ENCODE measurements around the gene PPIE. TPM values are rescaled to one million over a fixed set of nuclear protein-coding genes. Genes with fewer than 3 reads are reported as not detected.
"Not testable (repeated sequence)": the region's sequence is repeated elsewhere in the genome, so short reads cannot be mapped to it uniquely, and the experiment has no call there.

Gene PPIE
- total RNA-seq, 4 donors from 2014 or later: 34.8 to 42.3 (median 37.0) TPM

- H3K27ac ChIP-seq: no peak overlapping the region
- DNase-seq (ENCODE audit: low spot score in 2 of 2): no peak
- H3K27me3 ChIP-seq: no peaks in the 10 kb centered on the region
- no peaks in the 10 kb centered on the region for H3K4me1 ChIP-seq
- WGBS, 2 donors: 58 to 67% methylated on average over 14 to 16 of the region's 16 CpGs
- H3K4me3 ChIP-seq: no peak overlapping the region
- peaks cover 0 to 68% (median 0%) of the 10 kb centered on the region in 3 donors for H3K36me3 ChIP-seq
- H3K9me3 ChIP-seq: no peaks in the 10 kb centered on the region
- TF ChIP-seq POLR2A (IDR thresholded peaks at IDR 0.05) (no peak), CTCF (IDR thresholded peaks at IDR 0.05) (no peak), EP300 (IDR thresholded peaks at IDR 0.05) (no peak)
These were observed 23.0 kb downstream of the PPIE start for GRCh38 chr1:39761557-39762260.

GRCh38 chr1:39762550-39763540 is 24.2 kb downstream of the PPIE start:
- no peak for TF ChIP-seq CTCF (IDR thresholded peaks at IDR 0.05)
- no peak for TF ChIP-seq EP300 (IDR thresholded peaks at IDR 0.05)
- no peak for TF ChIP-seq POLR2A (IDR thresholded peaks at IDR 0.05)
- H3K4me3 ChIP-seq: no peak overlapping the region
- no peak overlapping the region for H3K27ac ChIP-seq
- H3K36me3 ChIP-seq: peaks cover 0 to 56% (median 0%) of the 10 kb centered on the region in 3 donors
- no peaks in the 10 kb centered on the region for H3K4me1 ChIP-seq
- no peaks in the 10 kb centered on the region for H3K27me3 ChIP-seq
- H3K9me3 ChIP-seq: no peaks in the 10 kb centered on the region
- WGBS, 2 donors: 84 to 86% methylated on average over 23 to 24 of the region's 30 CpGs
- no peak for DNase-seq (ENCODE audit: low spot score in 2 of 2)

- not testable (repeated sequence) for H3K27me3 ChIP-seq; DNase-seq (ENCODE audit: low spot score in 2 of 2); H3K4me3 ChIP-seq; H3K4me1 ChIP-seq; H3K9me3 ChIP-seq; H3K27ac ChIP-seq
- peaks cover 0 to 47% (median 0%) of the 10 kb centered on the region in 3 donors for H3K36me3 ChIP-seq
- WGBS, 2 donors: 74 to 77% methylated on average over 14 to 15 of the region's 18 CpGs
These were observed 25.1 kb downstream of the PPIE start for GRCh38 chr1:39763619-39764374.

- no CpG with 5 or more reads among the region's 19 CpGs for WGBS, 2 donors
- H3K4me1 ChIP-seq; H3K27ac ChIP-seq; H3K9me3 ChIP-seq; DNase-seq (ENCODE audit: low spot score in 2 of 2); H3K4me3 ChIP-seq; H3K27me3 ChIP-seq: not testable (repeated sequence)
- H3K36me3 ChIP-seq: peaks cover 0 to 40% (median 0%) of the 10 kb centered on the region in 3 donors
These were observed 25.8 kb downstream of the PPIE start for GRCh38 chr1:39764512-39764911.

- peaks cover 0 to 20% (median 0%) of the 10 kb centered on the region in 3 donors for H3K36me3 ChIP-seq
- not testable (repeated sequence) for H3K4me3 ChIP-seq; H3K9me3 ChIP-seq; H3K27ac ChIP-seq; H3K4me1 ChIP-seq; H3K27me3 ChIP-seq; DNase-seq (ENCODE audit: low spot score in 2 of 2)
- WGBS, 2 donors: 41 to 43% methylated on average over 3 of the region's 5 CpGs
These were observed 27.8 kb downstream of the PPIE start for GRCh38 chr1:39766466-39766865.

GRCh38 chr1:39769502-39769901 is 30.8 kb downstream of the PPIE start:
- not testable (repeated sequence) for H3K36me3 ChIP-seq; H3K27me3 ChIP-seq; H3K4me1 ChIP-seq; H3K27ac ChIP-seq; DNase-seq (ENCODE audit: low spot score in 2 of 2); H3K9me3 ChIP-seq; H3K4me3 ChIP-seq
- WGBS, 2 donors: 88% methylated on average over 11 to 18 of the region's 19 CpGs

- not testable (repeated sequence) for H3K27ac ChIP-seq; H3K4me3 ChIP-seq; H3K27me3 ChIP-seq; H3K4me1 ChIP-seq; DNase-seq (ENCODE audit: low spot score in 2 of 2); H3K36me3 ChIP-seq; H3K9me3 ChIP-seq
- WGBS, 2 donors: 50 to 51% methylated on average over 24 to 31 of the region's 71 CpGs
These were observed 31.7 kb downstream of the PPIE start for GRCh38 chr1:39770100-39771021.

- not testable (repeated sequence) for H3K4me3 ChIP-seq; H3K36me3 ChIP-seq; H3K27me3 ChIP-seq; DNase-seq (ENCODE audit: low spot score in 2 of 2); H3K9me3 ChIP-seq; H3K4me1 ChIP-seq; H3K27ac ChIP-seq
- 30% methylated on average over 19 of the region's 57 CpGs; no CpG with 5 or more reads in 1 of the 2 donors for WGBS, 2 donors
These were observed 32.4 kb downstream of the PPIE start, which contains the start of gene OXCT2 for GRCh38 chr1:39771022-39771532. Gene OXCT2 (minus strand): TSS chr1:39771348. CDS start chr1:39771255, 93 bp downstream.

- WGBS, 2 donors: no CpG with 5 or more reads among the region's 23 CpGs
- not testable (repeated sequence) for H3K9me3 ChIP-seq; H3K4me3 ChIP-seq; H3K27ac ChIP-seq; H3K36me3 ChIP-seq; H3K27me3 ChIP-seq; DNase-seq (ENCODE audit: low spot score in 2 of 2)
- peaks cover 0 to 15% (median 5%) of the 10 kb centered on the region in 4 donors for H3K4me1 ChIP-seq
These were observed 34.8 kb downstream of the PPIE start for GRCh38 chr1:39773369-39773979.
